AG09309 (cell line): ENCODE data around the gene RCL1.
A peak's percentile ranks its signal among the peaks of the same experiment; 100 is the strongest.
"Not testable (repeated sequence)": the region's sequence is repeated elsewhere in the genome, so short reads cannot be mapped to it uniquely, and the experiment has no call there.

Experiments
- DNase-seq: peaks from one replicate; pipeline ENCODE4 v3.0.0-alpha.2; 2010; ENCODE audit warnings: low read depth
- H3K4me3 ChIP-seq: 2 replicates; pipeline ENCODE4 v1.5.1; 2011; ENCODE audit warnings: mild to moderate bottlenecking, low read depth, low read length, moderate library complexity; ENCODE audit not compliant: control insufficient read depth
- CTCF ChIP-seq: IDR thresholded peaks from 2 replicates; pipeline ENCODE4 v1.5.1; 2011; ENCODE audit warnings: mild to moderate bottlenecking, low read depth, low read length, inconsistent platforms; ENCODE audit not compliant: insufficient read depth, control insufficient read depth; ENCODE audit errors: missing control alignments

The RCL1 gene

DNA sequence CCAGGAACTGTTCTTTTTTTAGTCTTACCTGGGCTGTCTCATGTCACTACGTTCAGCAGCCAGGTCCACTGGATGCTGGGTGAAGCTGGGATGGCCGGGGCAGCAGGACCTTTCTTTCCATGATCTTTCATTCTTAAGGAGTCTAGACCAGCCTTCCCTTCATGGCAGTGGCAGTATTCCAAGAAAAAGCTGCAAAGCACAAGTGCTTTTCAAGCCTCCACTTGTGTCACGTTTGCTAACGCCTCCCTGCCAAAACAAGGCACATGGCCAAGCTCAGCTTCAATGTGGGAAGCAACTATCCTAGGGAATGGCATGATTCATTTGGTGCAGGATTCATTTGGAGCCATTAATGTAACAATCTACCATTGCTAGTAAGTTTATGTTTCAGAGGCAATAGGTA is 94.8 kb downstream of the RCL1 start:
- no peak overlapping the region for H3K4me3 ChIP-seq
- no peak for TF ChIP-seq CTCF
- DNase-seq: no peak

DNA sequence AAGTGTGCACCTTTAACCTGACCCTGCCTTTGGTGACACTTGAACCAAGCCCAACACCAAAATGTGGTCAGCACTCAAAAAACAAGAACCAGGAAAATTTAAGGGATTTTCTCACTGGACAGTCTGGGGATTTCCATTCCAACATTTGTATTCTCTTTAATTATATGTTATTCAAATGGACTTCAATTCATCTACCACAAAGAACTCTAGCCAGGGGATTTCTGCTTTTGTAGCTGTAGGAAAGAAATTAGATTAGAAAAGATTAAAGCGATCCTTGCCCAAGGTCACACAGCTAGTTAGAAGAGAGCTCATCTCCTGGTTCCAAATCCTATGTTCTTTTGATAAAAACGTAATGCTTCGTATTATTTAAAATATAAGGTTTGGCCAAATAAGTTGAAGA is 97.5 kb downstream of the RCL1 start:
- no peak for TF ChIP-seq CTCF
- no peak for DNase-seq

GRCh38 chr9:4890929-4891328 is 98.2 kb downstream of the RCL1 start:
- no peak for TF ChIP-seq CTCF
- DNase-seq: no peak
- no peak overlapping the region for H3K4me3 ChIP-seq

More for the DNA sequence above, 97.5 kb downstream of the RCL1 start:
- H3K4me3 ChIP-seq: no peak overlapping the region

GRCh38 chr9:4891674-4892073 is 98.9 kb downstream of the RCL1 start:
- no peak for TF ChIP-seq CTCF
- no peak overlapping the region for H3K4me3 ChIP-seq
- no peak for DNase-seq

GRCh38 chr9:4892501-4893194 is 99.9 kb downstream of the RCL1 start:
- no peak overlapping the region for H3K4me3 ChIP-seq
- no peak for TF ChIP-seq CTCF
- DNase-seq: no peak

DNA sequence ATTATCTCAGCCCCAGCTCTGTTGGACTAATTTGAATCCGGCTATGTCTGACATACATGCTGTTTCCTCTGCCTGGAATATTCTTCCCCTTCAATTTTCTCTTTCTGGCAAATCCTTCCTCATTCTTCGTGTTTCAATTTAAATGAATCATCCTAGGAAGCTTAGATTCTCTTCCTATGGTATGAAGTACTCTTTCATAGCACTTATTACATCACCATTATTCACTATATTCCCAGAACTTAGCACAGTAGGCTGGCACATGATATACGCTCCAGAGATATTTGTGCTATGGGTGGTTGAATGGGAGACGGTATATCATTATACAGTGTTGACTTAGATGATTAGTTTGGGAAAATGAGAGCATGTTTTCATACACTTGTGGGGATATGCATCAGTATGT is 101.3 kb downstream of the RCL1 start:
- DNase-seq: peak; percentile 27
- TF ChIP-seq CTCF: no peak
- H3K4me3 ChIP-seq: no peak overlapping the region

- not testable (repeated sequence) for H3K4me3 ChIP-seq, DNase-seq
Measured at GRCh38 chr9:4899853-4900252, 107.1 kb downstream of the RCL1 start.

- not testable (repeated sequence) for H3K4me3 ChIP-seq, DNase-seq
Measured at GRCh38 chr9:4901401-4902134, 108.8 kb downstream of the RCL1 start.
